HG02885 (cell line): ENCODE data around the gene CAGE1.

Source experiments
- ATAC-seq: cut with Tn5 transposase; IDR thresholded peaks from one replicate; pipeline ENCODE4 v1.9.1; 2021; ENCODE audit warnings: mild to moderate bottlenecking; ENCODE audit not compliant: unreplicated experiment, poor library complexity

The CAGE1 gene

DNA sequence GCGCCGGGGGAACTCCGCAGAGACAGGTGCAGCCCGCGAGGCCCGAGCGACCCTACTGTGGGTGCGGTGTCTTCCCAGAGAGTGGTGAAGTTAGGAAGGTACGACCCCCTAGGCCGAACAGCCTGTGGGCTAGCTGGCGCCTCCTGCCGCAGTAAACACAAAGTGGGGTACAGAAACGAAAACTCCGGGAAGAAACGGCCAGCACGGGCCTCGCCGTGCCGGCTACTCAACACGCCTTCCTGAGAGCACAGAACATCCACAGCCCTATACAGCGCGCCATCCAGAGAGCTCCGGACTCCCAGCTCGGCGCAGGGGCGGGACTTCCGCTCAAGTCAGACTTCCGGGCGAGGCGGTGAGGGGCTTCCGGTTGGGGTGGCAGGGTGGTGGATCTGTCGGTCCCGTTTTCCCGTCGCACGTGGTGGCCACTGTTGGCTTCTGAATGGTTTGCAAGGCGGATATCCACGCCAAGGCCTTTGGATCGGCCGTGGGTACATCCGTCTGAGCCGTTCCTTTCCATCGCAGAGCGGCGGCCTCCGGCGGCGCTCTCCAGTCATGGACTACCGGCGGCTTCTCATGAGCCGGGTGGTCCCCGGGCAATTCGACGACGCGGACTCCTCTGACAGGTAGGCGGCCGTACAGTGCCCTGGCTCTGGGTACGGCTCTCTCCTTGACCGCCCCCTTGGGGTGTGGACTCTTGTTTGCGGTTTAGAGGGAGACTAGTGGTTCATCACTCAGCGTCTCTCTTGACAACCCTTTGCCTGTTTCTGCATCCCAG, at the start of gene CAGE1, which contains the start of gene RIOK1:
TSS of gene CAGE1 (minus strand) at position 292 of the 775 bp plus-strand sequence. CDS start 2,569 bp downstream, outside the sequence.
TSS of gene RIOK1 (plus strand) at position 358 of the 775 bp plus-strand sequence. CDS start at position 553, 195 bp downstream.
- ATAC-seq: peak; percentile 97

DNA sequence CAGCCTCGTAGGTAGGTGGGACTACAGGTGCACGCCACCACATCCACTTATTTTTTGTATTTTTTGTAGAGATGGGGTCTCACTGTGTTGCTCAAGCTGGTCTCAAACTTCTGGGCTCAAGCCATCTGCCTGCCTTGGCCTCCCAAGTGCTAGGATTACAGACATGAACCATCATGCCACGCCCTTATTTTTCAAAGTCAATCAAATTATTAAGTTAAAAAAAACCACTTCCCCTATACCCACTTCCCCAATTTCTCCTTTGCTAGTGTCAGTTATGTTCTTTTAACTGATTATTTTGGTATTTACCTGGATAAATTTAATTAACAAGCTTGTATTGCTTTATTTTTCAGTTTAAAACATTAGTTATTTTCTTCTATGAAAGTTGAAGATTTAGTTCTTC, 49.7 kb upstream of the CAGE1 start:
- ATAC-seq: no peak

DNA sequence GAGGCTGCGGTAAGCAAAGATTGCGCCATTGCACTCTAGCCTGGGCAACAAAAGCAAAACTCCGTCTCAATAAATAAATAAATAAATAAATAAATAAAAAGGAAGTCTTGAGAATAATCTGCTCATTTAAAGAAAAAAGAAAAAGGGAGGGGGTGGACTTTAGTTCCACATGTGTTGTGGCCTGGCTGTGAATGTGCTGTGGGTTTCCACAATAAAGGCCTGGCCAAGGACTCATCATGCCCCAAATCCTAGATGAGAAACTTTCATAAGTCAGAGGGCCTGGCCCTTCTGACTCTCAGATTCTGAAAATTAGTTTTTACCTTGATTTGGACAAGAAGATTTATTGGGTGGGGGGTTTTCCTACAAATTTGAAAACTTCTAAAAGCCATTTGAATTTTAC, 48.5 kb upstream of the CAGE1 start:
- ATAC-seq: no peak

DNA sequence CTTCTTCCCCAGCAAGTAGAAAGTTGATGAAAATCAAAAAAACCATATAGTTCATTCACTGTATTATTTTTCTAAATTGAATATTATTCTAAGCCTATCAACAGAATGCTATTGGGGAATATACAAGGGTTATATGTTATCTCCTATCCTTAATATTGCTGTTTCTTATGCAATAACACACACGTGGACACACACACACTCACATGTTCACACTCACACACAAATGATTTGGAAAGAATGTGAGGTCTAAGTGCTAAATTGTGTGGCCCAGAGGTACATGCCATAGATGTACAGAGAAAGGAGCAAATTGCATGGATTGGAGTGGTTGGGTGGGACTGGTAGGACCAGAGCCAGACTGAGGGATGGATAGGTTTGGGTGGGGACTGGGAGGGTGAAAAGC, 45.1 kb upstream of the CAGE1 start:
- ATAC-seq: no peak

GRCh38 chr6:7433121-7433617, 43.6 kb upstream of the CAGE1 start:
- ATAC-seq: no peak

DNA sequence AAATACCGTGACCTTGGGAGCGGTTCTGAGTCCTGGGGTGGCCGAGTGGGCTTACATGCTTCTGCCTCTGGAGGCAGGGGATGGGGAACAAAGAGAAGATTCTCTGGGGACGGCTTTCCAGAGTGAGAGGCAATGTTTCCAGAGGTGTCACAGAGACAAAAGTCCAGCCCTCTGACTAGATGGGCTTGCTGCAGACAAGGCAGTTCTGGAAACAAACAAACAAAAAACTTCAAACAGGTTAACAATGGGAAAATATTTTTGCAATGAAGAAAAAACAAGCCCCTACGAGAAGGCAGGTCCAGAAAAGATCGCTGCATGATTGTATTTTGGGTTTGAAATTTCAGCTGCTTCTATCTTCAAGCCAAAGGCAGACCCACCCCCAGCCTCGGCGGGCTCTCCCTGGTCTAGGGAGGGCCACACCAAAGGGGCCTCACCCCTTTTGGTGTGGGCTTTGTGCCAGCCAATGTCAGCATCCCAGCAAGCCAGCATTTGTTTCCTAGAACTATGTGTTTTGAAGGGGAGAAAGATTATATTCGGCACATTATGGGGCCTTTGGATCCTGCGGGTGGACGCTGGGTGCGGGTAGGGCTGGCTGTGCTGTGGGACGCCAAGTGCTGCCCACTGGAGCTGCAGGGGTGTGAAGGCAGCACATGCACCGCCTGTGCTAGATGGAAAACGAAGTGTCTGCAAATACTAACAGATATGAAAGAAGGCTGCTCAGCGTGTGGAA, 43.0 kb upstream of the CAGE1 start:
- ATAC-seq: no peak

- no peak for ATAC-seq
Observed at GRCh38 chr6:7431674-7432390, 42.3 kb upstream of the CAGE1 start.

DNA sequence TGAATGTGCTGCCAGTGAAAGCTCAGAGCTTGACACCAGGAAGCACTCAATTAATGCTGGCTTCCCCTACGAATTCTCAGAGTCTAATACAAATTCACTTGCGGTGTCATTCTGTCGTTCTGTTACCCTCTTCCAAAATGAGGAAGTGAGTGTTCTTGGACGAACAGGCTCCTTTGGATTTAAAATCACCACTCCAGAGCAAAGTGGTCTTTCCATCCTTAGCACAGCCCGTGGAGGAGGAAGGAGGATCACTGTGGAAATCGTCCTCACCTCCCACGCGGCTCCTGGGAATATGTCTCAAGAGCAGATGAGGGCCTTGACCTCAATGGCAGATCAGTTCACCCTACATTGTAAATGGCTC, 41.8 kb upstream of the CAGE1 start:
- no peak for ATAC-seq

DNA sequence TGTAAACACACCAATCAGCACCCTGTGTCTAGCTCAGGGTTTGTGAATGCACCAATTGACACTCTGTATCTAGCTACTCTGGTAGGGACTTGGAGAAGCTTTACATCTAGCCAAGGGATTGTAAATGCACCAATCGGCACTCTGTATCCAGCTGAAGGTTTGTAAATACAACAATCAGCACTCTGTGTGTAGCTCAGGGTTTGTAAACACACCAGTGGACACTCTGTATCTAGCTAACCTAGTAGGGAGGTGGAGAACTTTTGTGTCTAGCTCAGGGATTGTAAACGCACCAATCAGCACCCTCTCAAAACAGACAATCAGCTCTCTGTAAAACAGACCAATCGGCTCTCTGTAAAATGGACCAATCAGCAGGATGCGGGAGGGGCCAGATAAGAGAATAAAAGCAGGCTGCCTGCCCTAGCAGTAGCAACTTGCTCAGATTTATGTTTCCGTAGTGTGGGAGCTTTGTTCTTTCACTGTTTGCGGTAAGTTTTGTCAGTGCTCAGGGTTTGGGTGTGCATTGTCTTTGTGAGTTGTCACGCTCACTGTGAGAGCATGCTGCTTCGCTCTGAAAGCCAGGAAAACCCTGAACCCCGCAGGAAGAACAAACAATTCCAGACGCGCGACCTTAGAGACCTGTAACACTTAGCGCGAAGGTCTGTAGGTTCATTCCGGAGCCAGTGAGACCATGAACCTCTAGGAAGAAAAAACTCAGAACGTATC, 37.1 kb upstream of the CAGE1 start:
- no peak for ATAC-seq

GRCh38 chr6:7425808-7426190, 36.3 kb upstream of the CAGE1 start:
- no peak for ATAC-seq

GRCh38 chr6:7424967-7425807, 35.6 kb upstream of the CAGE1 start:
- no peak for ATAC-seq

- ATAC-seq: no peak
Observed at GRCh38 chr6:7424058-7424457, 34.5 kb upstream of the CAGE1 start.

- ATAC-seq: no peak
Observed at GRCh38 chr6:7421066-7421465, 31.5 kb upstream of the CAGE1 start.

GRCh38 chr6:7419065-7419464, 29.5 kb upstream of the CAGE1 start:
- ATAC-seq: no peak

- no peak for ATAC-seq
Observed at GRCh38 chr6:7418238-7418905, 28.8 kb upstream of the CAGE1 start.

- ATAC-seq: no peak
Observed at GRCh38 chr6:7417684-7418083, 28.1 kb upstream of the CAGE1 start.

DNA sequence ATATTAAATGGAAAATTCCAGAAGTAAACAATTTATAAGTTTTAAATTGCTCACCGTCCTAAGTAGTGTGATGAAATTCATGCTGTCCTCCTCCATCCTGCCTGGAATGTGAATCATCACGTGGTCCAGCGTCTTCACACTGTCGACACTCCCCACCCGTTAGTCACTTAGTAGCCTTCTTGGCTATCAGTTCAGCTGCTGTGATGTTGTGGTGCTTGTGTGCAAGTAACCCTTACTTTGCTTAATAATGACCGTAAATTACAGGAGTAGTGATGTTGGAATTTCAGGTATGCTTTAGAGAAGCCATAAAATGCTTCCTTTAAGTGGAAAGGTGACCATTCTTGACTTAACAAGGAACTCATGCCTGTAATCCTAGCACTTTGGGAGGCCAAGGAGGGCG, 25.3 kb upstream of the CAGE1 start:
- ATAC-seq: no peak

DNA sequence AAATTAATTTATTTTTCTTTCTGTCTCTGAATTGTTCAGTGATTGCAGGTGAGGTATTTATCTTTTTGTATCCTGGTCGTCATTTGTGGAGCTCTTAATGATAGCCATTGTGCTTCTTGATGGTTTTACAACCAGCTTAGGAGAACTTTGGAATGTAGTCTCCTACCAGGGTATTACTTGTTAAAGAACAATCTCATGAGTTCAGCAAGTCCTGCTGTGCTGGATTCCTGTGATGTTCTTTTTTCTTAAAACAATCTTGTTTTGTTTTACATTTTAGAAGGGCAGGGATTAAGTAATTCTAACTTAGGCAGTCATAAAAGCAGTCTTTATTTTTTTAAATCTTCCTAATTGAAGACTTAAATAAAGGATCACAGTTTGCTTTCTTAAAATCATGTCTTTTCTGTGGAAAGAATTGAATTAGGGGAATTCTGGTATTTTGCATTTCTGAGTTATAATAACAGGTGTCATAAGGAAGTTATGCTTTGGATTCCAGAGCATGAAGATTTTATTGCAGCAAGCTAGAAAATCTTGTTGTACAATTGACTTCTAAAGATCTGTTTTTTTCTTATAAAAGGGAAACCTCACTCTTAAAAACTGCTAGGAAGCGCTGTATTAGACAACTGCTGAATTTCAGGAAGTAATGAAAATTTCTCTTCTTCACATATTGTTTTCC, 23.7 kb upstream of the CAGE1 start:
- no peak for ATAC-seq
